Testis (tissue), 2 donors: ENCODE measurements around the gene SPSB1.

Experiments used
- POLR2A ChIP-seq: fragments of 450-650 bp; IDR thresholded peaks from one replicate; pipeline ENCODE4 v1.6.1; 2017; ENCODE audit warnings: antibody characterized with exemption, mild to moderate bottlenecking, moderate library complexity
- TF ChIP-seq, protein P1 (sequence below), 3 experiments: fragments of 450-650 bp in 2 of 3; fragments of 200-600 bp in 1 of 3; sonication (generic) in 1 of 3; IDR thresholded peaks; one replicate each; pipeline ENCODE4 v1.5.1; 2016 to 2019; ENCODE audit warnings: antibody characterized with exemption in 3 of 3, mild to moderate bottlenecking in 2 of 3, moderate library complexity in 1 of 3

DNA sequence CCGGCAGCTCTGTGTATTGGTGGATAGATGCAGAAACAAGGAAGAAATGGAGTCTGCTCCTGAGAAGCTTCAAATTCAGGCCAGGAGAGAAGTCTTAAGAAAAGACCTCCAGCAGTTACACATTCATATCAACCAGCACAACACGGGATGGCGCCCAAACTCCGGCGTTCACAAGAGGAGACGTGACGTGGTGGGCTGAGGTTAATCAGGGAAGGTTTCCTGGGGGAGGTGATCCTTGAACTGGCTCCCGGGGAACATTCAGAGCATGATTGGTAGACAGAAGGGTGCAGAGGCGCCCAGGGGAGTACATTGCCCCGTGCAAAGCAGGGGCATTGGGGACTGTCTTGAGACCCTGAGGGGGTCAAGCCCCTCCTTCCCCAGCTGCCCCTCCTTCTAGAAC, 27.7 kb upstream of the SPSB1 start:
- TF ChIP-seq, protein P1, sequence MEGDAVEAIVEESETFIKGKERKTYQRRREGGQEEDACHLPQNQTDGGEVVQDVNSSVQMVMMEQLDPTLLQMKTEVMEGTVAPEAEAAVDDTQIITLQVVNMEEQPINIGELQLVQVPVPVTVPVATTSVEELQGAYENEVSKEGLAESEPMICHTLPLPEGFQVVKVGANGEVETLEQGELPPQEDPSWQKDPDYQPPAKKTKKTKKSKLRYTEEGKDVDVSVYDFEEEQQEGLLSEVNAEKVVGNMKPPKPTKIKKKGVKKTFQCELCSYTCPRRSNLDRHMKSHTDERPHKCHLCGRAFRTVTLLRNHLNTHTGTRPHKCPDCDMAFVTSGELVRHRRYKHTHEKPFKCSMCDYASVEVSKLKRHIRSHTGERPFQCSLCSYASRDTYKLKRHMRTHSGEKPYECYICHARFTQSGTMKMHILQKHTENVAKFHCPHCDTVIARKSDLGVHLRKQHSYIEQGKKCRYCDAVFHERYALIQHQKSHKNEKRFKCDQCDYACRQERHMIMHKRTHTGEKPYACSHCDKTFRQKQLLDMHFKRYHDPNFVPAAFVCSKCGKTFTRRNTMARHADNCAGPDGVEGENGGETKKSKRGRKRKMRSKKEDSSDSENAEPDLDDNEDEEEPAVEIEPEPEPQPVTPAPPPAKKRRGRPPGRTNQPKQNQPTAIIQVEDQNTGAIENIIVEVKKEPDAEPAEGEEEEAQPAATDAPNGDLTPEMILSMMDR (IDR thresholded peaks at IDR 0.05), result no peak
- no peak for TF ChIP-seq POLR2A
